HEK293 (cell line): ENCODE measurements around the gene NECTIN2.

ENCODE experiments used
- BCL11A ChIP-seq: fragments of 450-650 bp; formaldehyde crosslinking; IDR thresholded peaks from 2 replicates; pipeline ENCODE4 v1.5.1; 2016; ENCODE audit warnings: low read depth, missing biosample characterization, missing genetic modification characterization
- KLF1 ChIP-seq: fragments of 450-650 bp; formaldehyde crosslinking; IDR thresholded peaks from 2 replicates; pipeline ENCODE4 v1.5.1; 2016; ENCODE audit warnings: missing biosample characterization, missing genetic modification characterization
- OSR2 ChIP-seq: fragments of 450-650 bp; formaldehyde crosslinking; IDR thresholded peaks from 2 replicates; pipeline ENCODE4 v1.5.1; 2016; ENCODE audit warnings: missing biosample characterization, missing genetic modification characterization
- SETDB1 ChIP-seq: IDR thresholded peaks from one replicate; pipeline ENCODE4 v1.6.1; 2017; ENCODE audit warnings: mild to moderate bottlenecking, low read length, moderate library complexity, mixed read lengths; ENCODE audit not compliant: insufficient read length
- SP3 ChIP-seq: fragments of 450-650 bp; formaldehyde crosslinking; IDR thresholded peaks from 2 replicates; pipeline ENCODE4 v1.5.1; 2016; ENCODE audit warnings: missing biosample characterization, missing genetic modification characterization
- TCF7L2 ChIP-seq: IDR thresholded peaks from 2 replicates; pipeline ENCODE4 v1.6.1; 2011; ENCODE audit warnings: low read depth, mild to moderate bottlenecking, inconsistent platforms, low read length, moderate library complexity, borderline replicate concordance
- YY1 ChIP-seq: fragments of 450-650 bp; formaldehyde crosslinking; IDR thresholded peaks from 2 replicates; pipeline ENCODE4 v1.5.1; 2018; ENCODE audit warnings: missing biosample characterization, missing genetic modification characterization
- ZBTB1 ChIP-seq: fragments of 450-650 bp; formaldehyde crosslinking; IDR thresholded peaks from 2 replicates; pipeline ENCODE4 v1.5.1; 2016; ENCODE audit warnings: missing biosample characterization, missing genetic modification characterization
- ZBTB44 ChIP-seq: fragments of 450-650 bp; IDR thresholded peaks from 2 replicates; pipeline ENCODE4 v1.5.1; 2018; ENCODE audit warnings: missing biosample characterization, mild to moderate bottlenecking, missing genetic modification characterization
- ZBTB8A ChIP-seq: fragments of 450-650 bp; formaldehyde crosslinking; IDR thresholded peaks from 2 replicates; pipeline ENCODE4 v1.5.1; 2016; ENCODE audit warnings: missing biosample characterization, missing genetic modification characterization
- ZFP41 ChIP-seq: fragments of 450-650 bp; formaldehyde crosslinking; IDR thresholded peaks from 2 replicates; pipeline ENCODE4 v1.5.1; 2016; ENCODE audit warnings: missing biosample characterization, missing genetic modification characterization, borderline replicate concordance
- ZFP69B ChIP-seq: fragments of 450-650 bp; formaldehyde crosslinking; IDR thresholded peaks from 2 replicates; pipeline ENCODE4 v1.5.1; 2016; ENCODE audit warnings: missing biosample characterization, missing genetic modification characterization
- ZNF10 ChIP-seq: fragments of 450-650 bp; formaldehyde crosslinking; IDR thresholded peaks from 2 replicates; pipeline ENCODE4 v1.5.1; 2017; ENCODE audit warnings: missing biosample characterization, missing genetic modification characterization
- ZNF112 ChIP-seq: fragments of 450-650 bp; formaldehyde crosslinking; IDR thresholded peaks from 2 replicates; pipeline ENCODE4 v1.5.0; 2017; ENCODE audit warnings: missing biosample characterization, missing genetic modification characterization
- ZNF138 ChIP-seq: fragments of 450-650 bp; formaldehyde crosslinking; IDR thresholded peaks from 2 replicates; pipeline ENCODE4 v1.5.1; 2016; ENCODE audit warnings: missing biosample characterization, missing genetic modification characterization, borderline replicate concordance
- ZNF140 ChIP-seq: fragments of 450-650 bp; formaldehyde crosslinking; IDR thresholded peaks from 2 replicates; pipeline ENCODE4 v1.5.1; 2016; ENCODE audit warnings: missing biosample characterization, missing genetic modification characterization
- ZNF148 ChIP-seq: fragments of 450-650 bp; formaldehyde crosslinking; IDR thresholded peaks from 2 replicates; pipeline ENCODE4 v1.5.0; 2017; ENCODE audit warnings: missing biosample characterization, missing genetic modification characterization, borderline replicate concordance
- ZNF2 ChIP-seq: fragments of 450-650 bp; formaldehyde crosslinking; IDR thresholded peaks from 2 replicates; pipeline ENCODE4 v1.5.1; 2016; ENCODE audit warnings: missing biosample characterization, missing genetic modification characterization
- ZNF223 ChIP-seq: fragments of 450-650 bp; formaldehyde crosslinking; IDR thresholded peaks from 2 replicates; pipeline ENCODE4 v1.5.1; 2016; ENCODE audit warnings: missing biosample characterization, missing genetic modification characterization
- ZNF302 ChIP-seq: fragments of 450-650 bp; formaldehyde crosslinking; IDR thresholded peaks from 2 replicates; pipeline ENCODE4 v1.5.1; 2016; ENCODE audit warnings: missing biosample characterization, missing genetic modification characterization, low read depth
- ZNF366 ChIP-seq: fragments of 450-650 bp; formaldehyde crosslinking; conservative IDR thresholded peaks from 2 replicates; pipeline ENCODE4 v1.5.1; 2016; ENCODE audit warnings: missing biosample characterization, missing genetic modification characterization
- ZNF416 ChIP-seq: fragments of 450-650 bp; formaldehyde crosslinking; IDR thresholded peaks from 2 replicates; pipeline ENCODE4 v1.5.1; 2016; ENCODE audit warnings: missing biosample characterization, missing genetic modification characterization
- ZNF585B ChIP-seq: fragments of 450-650 bp; formaldehyde crosslinking; IDR thresholded peaks from 2 replicates; pipeline ENCODE4 v1.5.1; 2016; ENCODE audit warnings: missing biosample characterization, missing genetic modification characterization
- ZNF623 ChIP-seq: fragments of 450-650 bp; formaldehyde crosslinking; IDR thresholded peaks from 2 replicates; pipeline ENCODE4 v1.5.1; 2016; ENCODE audit warnings: missing biosample characterization, missing genetic modification characterization
- ZNF660 ChIP-seq: fragments of 450-650 bp; IDR thresholded peaks from 2 replicates; pipeline ENCODE4 v1.5.1; 2018; ENCODE audit warnings: missing biosample characterization, mild to moderate bottlenecking, missing genetic modification characterization
- ZNF692 ChIP-seq: fragments of 450-650 bp; formaldehyde crosslinking; IDR thresholded peaks from 2 replicates; pipeline ENCODE4 v1.5.1; 2016; ENCODE audit warnings: missing biosample characterization, missing genetic modification characterization
- ZNF747 ChIP-seq: fragments of 450-650 bp; formaldehyde crosslinking; IDR thresholded peaks from 2 replicates; pipeline ENCODE4 v1.5.1; 2016; ENCODE audit warnings: missing biosample characterization, missing genetic modification characterization
- ZNF792 ChIP-seq: fragments of 450-650 bp; formaldehyde crosslinking; IDR thresholded peaks from 2 replicates; pipeline ENCODE4 v1.5.1; 2016; ENCODE audit warnings: missing biosample characterization, missing genetic modification characterization
- TF ChIP-seq, protein P1 (sequence below): fragments of 450-650 bp; formaldehyde crosslinking; IDR thresholded peaks from 2 replicates; pipeline ENCODE4 v1.5.1; 2017; ENCODE audit warnings: missing biosample characterization, missing genetic modification characterization
- TF ChIP-seq, protein P2 (sequence below): fragments of 450-650 bp; formaldehyde crosslinking; IDR thresholded peaks from 2 replicates; pipeline ENCODE4 v1.5.1; 2016; ENCODE audit warnings: missing biosample characterization, missing genetic modification characterization
- TF ChIP-seq, protein P3 (sequence below): fragments of 450-650 bp; formaldehyde crosslinking; IDR thresholded peaks from 2 replicates; pipeline ENCODE4 v1.5.1; 2016; ENCODE audit warnings: missing biosample characterization, missing genetic modification characterization, low read depth

Gene NECTIN2

DNA sequence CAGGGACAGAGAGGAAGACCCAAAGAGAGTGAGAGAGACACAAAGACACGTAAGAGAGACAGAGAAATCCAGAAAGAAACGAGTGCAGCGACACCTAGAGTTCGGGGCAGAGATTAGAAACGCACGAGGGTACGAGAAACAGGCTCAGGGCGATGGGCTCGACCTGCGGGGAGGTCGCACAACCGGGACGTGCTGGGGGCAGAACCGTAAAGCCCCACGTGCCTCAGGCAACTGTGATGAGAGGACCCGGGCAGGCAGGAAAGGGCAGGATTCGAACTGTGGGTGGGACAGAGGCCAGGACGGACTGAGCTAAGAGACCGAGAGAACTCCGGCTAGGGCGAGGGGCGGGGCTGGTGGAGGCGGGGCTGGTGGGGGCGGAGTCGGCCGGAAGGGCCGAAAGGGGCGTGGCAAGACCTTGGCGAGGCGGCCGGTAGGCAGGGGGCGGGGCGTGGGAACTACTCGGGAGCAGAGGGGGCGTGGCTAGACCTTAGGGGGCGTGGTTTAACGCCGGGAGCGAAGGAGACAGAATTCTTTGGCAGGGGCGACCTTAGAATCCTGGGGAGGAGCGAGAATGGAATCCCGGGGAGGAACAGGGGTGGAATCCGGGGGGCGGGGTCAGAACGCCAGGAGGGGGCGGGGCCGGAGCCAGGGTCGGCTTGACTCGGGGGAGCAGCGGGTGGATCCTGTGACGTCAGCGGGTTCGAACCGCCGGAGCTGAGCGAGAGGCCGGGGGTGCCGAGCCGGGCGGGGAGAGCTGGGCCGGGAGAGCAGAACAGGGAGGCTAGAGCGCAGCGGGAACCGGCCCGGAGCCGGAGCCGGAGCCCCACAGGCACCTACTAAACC is at the start of gene NECTIN2 (continued):
- TF ChIP-seq ZNF585B (tag by site-specific recombination) = no peak
- TF ChIP-seq, protein P1, sequence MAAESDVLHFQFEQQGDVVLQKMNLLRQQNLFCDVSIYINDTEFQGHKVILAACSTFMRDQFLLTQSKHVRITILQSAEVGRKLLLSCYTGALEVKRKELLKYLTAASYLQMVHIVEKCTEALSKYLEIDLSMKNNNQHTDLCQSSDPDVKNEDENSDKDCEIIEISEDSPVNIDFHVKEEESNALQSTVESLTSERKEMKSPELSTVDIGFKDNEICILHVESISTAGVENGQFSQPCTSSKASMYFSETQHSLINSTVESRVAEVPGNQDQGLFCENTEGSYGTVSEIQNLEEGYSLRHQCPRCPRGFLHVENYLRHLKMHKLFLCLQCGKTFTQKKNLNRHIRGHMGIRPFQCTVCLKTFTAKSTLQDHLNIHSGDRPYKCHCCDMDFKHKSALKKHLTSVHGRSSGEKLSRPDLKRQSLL (tag by site-specific recombination) = peak; percentile 83
- TF ChIP-seq YY1 = no peak
- no peak for TF ChIP-seq OSR2 (tag by site-specific recombination)
- peak; percentile 92 for TF ChIP-seq SP3 (tag by site-specific recombination)
- peak; percentile 90; the same call in 1 of the 2 replicates for TF ChIP-seq ZBTB1
- peak; percentile 65 for TF ChIP-seq ZNF692 (tag by site-specific recombination)
- TF ChIP-seq ZNF2 (tag by site-specific recombination) = peak; percentile 71; the same call in 1 of the 2 replicates
- no peak for TF ChIP-seq ZFP41
- no peak for TF ChIP-seq ZNF302 (tag by site-specific recombination)
- TF ChIP-seq, protein P2, sequence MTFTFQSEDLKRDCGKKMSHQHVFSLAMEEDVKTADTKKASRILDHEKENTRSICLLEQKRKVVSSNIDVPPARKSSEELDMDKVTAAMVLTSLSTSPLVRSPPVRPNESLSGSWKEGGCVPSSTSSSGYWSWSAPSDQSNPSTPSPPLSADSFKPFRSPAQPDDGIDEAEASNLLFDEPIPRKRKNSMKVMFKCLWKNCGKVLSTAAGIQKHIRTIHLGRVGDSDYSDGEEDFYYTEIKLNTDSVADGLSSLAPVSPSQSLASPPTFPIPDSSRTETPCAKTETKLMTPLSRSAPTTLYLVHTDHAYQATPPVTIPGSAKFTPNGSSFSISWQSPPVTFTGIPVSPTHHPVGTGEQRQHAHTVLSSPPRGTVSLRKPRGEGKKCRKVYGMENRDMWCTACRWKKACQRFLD = no peak
- TF ChIP-seq ZNF747 = no peak
- no peak for TF ChIP-seq ZNF223 (tag by site-specific recombination)
- peak; percentile 82; the same call in 1 of the 2 replicates for TF ChIP-seq BCL11A (tag by site-specific recombination)
- no peak for TF ChIP-seq ZNF623
- no peak for TF ChIP-seq TCF7L2
- no peak for TF ChIP-seq ZNF148 (tag by site-specific recombination)
- TF ChIP-seq ZNF660 = no peak
- no peak for TF ChIP-seq ZNF792 (tag by site-specific recombination)
- no peak for TF ChIP-seq ZNF140 (tag by site-specific recombination)
- TF ChIP-seq ZNF366 (tag by site-specific recombination) = peak; percentile 83
- TF ChIP-seq ZNF138 = no peak
- TF ChIP-seq ZBTB44 = no peak
- TF ChIP-seq ZBTB8A (tag by site-specific recombination) = no peak
- 0 out of 2 replicates have a peak, but pooled peaks have one; percentile 9 for TF ChIP-seq ZFP69B (tag by site-specific recombination)
- TF ChIP-seq ZNF10 (tag by site-specific recombination) = no peak
- no peak for TF ChIP-seq ZNF416 (tag by site-specific recombination)
- TF ChIP-seq, protein P3, sequence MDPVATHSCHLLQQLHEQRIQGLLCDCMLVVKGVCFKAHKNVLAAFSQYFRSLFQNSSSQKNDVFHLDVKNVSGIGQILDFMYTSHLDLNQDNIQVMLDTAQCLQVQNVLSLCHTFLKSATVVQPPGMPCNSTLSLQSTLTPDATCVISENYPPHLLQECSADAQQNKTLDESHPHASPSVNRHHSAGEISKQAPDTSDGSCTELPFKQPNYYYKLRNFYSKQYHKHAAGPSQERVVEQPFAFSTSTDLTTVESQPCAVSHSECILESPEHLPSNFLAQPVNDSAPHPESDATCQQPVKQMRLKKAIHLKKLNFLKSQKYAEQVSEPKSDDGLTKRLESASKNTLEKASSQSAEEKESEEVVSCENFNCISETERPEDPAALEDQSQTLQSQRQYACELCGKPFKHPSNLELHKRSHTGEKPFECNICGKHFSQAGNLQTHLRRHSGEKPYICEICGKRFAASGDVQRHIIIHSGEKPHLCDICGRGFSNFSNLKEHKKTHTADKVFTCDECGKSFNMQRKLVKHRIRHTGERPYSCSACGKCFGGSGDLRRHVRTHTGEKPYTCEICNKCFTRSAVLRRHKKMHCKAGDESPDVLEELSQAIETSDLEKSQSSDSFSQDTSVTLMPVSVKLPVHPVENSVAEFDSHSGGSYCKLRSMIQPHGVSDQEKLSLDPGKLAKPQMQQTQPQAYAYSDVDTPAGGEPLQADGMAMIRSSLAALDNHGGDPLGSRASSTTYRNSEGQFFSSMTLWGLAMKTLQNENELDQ (tag by site-specific recombination) = no peak
- TF ChIP-seq ZNF112 (tag by site-specific recombination) = no peak
- no peak for TF ChIP-seq SETDB1
- TF ChIP-seq KLF1 = peak; percentile 56
